ENCODE measurements around the gene PDK1. TPM values are rescaled to one million over a fixed set of nuclear protein-coding genes. Genes with fewer than 3 reads are reported as not detected.
A peak's percentile ranks its signal among the peaks of the same experiment; 100 is the strongest.

The PDK1 gene
- total RNA-seq, 1 donor from 2014 or later, result 65.2 TPM

GRCh38 chr2:172560721-172561120 is 4.8 kb downstream of the PDK1 start:
- no peak overlapping the region for H3K27ac ChIP-seq
- H4K20me1 ChIP-seq (ENCODE audit: low read depth), result peaks cover 66% of the 10 kb centered on the region
- Mint-ChIP-seq H3K27ac (no peak overlapping the region), H3K4me3 (no peak overlapping the region), H3K36me3 (peaks cover 25% of the 10 kb centered on the region), H3K9me3 (no peaks in the 10 kb centered on the region), H3K4me1 (peaks cover 35% of the 10 kb centered on the region), H3K27me3 (ENCODE audit: insufficient read depth, low read depth) (no peaks in the 10 kb centered on the region)
- peaks cover 27% of the 10 kb centered on the region for H3K4me1 ChIP-seq
- DNase-seq (ENCODE audit: low spot score), result no peak
- peaks cover 3% of the 10 kb centered on the region for H3F3A ChIP-seq (ENCODE audit: low read depth)
- peaks cover 29% of the 10 kb centered on the region for H3K79me2 ChIP-seq (ENCODE audit: low read depth)
- TF ChIP-seq EZH2 (IDR thresholded peaks at IDR 0.05) (no peak), CTCF (IDR thresholded peaks at IDR 0.05) (no peak), EZH2phosphoT487 (IDR thresholded peaks at IDR 0.05) (no peak)
- H2AFZ ChIP-seq (replicated peaks), result no peak overlapping the region
- H3K4me3 ChIP-seq, result no peak overlapping the region
- peaks cover 27% of the 10 kb centered on the region for H3K36me3 ChIP-seq
- H3K4me2 ChIP-seq, result no peak overlapping the region
- H3K27me3 ChIP-seq, result peaks cover 7% of the 10 kb centered on the region
- no peaks in the 10 kb centered on the region for H3K9me3 ChIP-seq (ENCODE audit: low read depth)
- no peak overlapping the region for H3K9ac ChIP-seq

GRCh38 chr2:172561270-172561669 is 5.4 kb downstream of the PDK1 start:
- peak overlapping the region; percentile 8 for H3K4me2 ChIP-seq
- H3K27me3 ChIP-seq, result peaks cover 7% of the 10 kb centered on the region
- Mint-ChIP-seq H3K4me3 (no peak overlapping the region), H3K36me3 (peaks cover 29% of the 10 kb centered on the region), H3K27ac (no peak overlapping the region), H3K27me3 (ENCODE audit: insufficient read depth, low read depth) (no peaks in the 10 kb centered on the region), H3K9me3 (no peaks in the 10 kb centered on the region), H3K4me1 (peaks cover 35% of the 10 kb centered on the region)
- H3K9ac ChIP-seq, result no peak overlapping the region
- DNase-seq (ENCODE audit: low spot score), result no peak
- H3K4me1 ChIP-seq, result peaks cover 27% of the 10 kb centered on the region
- H3K79me2 ChIP-seq (ENCODE audit: low read depth), result peaks cover 29% of the 10 kb centered on the region
- no peak overlapping the region for H3K27ac ChIP-seq
- no peak for TF ChIP-seq CTCF (IDR thresholded peaks at IDR 0.05)
- no peak for TF ChIP-seq EZH2 (IDR thresholded peaks at IDR 0.05)
- TF ChIP-seq EZH2phosphoT487 (IDR thresholded peaks at IDR 0.05), result no peak
- H3K36me3 ChIP-seq, result peaks cover 31% of the 10 kb centered on the region
- H2AFZ ChIP-seq (replicated peaks), result no peak overlapping the region
- H3F3A ChIP-seq (ENCODE audit: low read depth), result peaks cover 3% of the 10 kb centered on the region
- peaks cover 70% of the 10 kb centered on the region for H4K20me1 ChIP-seq (ENCODE audit: low read depth)
- no peaks in the 10 kb centered on the region for H3K9me3 ChIP-seq (ENCODE audit: low read depth)
- H3K4me3 ChIP-seq, result no peak overlapping the region

GRCh38 chr2:172562298-172562697 is 6.4 kb downstream of the PDK1 start:
- no peak for DNase-seq (ENCODE audit: low spot score)
- Histone ChIP-seq H3K36me3 (peaks cover 39% of the 10 kb centered on the region), H3K27ac (no peak overlapping the region), H3K27me3 (peaks cover 1% of the 10 kb centered on the region), H3K79me2 (ENCODE audit: low read depth) (peaks cover 19% of the 10 kb centered on the region), H3F3A (ENCODE audit: low read depth) (peaks cover 3% of the 10 kb centered on the region), H3K4me2 (no peak overlapping the region), H3K4me3 (no peak overlapping the region), H2AFZ (replicated peaks) (no peak overlapping the region), H3K4me1 (peaks cover 21% of the 10 kb centered on the region), H3K9me3 (ENCODE audit: low read depth) (no peaks in the 10 kb centered on the region), H3K9ac (no peak overlapping the region), H4K20me1 (ENCODE audit: low read depth) (peaks cover 62% of the 10 kb centered on the region)
- TF ChIP-seq EZH2 (IDR thresholded peaks at IDR 0.05) (no peak), EZH2phosphoT487 (IDR thresholded peaks at IDR 0.05) (no peak), CTCF (IDR thresholded peaks at IDR 0.05) (no peak)
- Mint-ChIP-seq H3K27ac (no peak overlapping the region), H3K9me3 (no peaks in the 10 kb centered on the region), H3K4me1 (peaks cover 28% of the 10 kb centered on the region), H3K4me3 (no peak overlapping the region), H3K36me3 (peaks cover 32% of the 10 kb centered on the region), H3K27me3 (ENCODE audit: insufficient read depth, low read depth) (no peaks in the 10 kb centered on the region)
